K562 (cell line): ENCODE data around the gene GJC2. TPM values are rescaled to one million over a fixed set of nuclear protein-coding genes. Genes with fewer than 3 reads are reported as not detected.

Experiments used
- E2F5 ChIP-seq: sonication (generic); formaldehyde crosslinking; IDR thresholded peaks from 2 replicates; pipeline ENCODE4 v1.8.0; 2022; ENCODE audit warnings: mild to moderate bottlenecking, missing genetic modification reagents
- MCM5 ChIP-seq: fragments of 450-650 bp; IDR thresholded peaks from 2 replicates; pipeline ENCODE4 v1.6.1; 2016; ENCODE audit warnings: low read depth
- RBM39 ChIP-seq: fragments of 200-400 bp; formaldehyde crosslinking; optimal IDR thresholded peaks from 2 replicates; pipeline ENCODE3; 2018; ENCODE audit warnings: low read depth, low read length
- REST ChIP-seq, 2 experiments: fragments of 450-650 bp; formaldehyde crosslinking in 1 of 2; IDR thresholded peaks; 2 replicates each; pipeline versions ENCODE4 v1.4.0 to v1.6.1; 2014 to 2020; ENCODE audit warnings: mild to moderate bottlenecking in 2 of 2, borderline replicate concordance in 1 of 2, low read depth in 1 of 2
- ZNF318 ChIP-seq, 2 experiments: fragments of 450-650 bp; IDR thresholded peaks; 2 replicates each; pipeline ENCODE4 v1.6.1; 2016; ENCODE audit warnings: mild to moderate bottlenecking in 2 of 2, borderline replicate concordance in 1 of 2, low read depth in 1 of 2, moderate library complexity in 1 of 2
- ZNF76 ChIP-seq: fragments of 250-450 bp; sonication (Bioruptor Pico); IDR thresholded peaks from 2 replicates; pipeline ENCODE4 v1.4.0; 2020; ENCODE audit warnings: mild to moderate bottlenecking, moderate library complexity, borderline replicate concordance
- polyA plus RNA-seq, 8 experiments: library from polyadenylated mRNA; depleted of rRNA in 4 of 8; stranded (reverse) in 5 of 8; unstranded in 3 of 8; fragments of >200 nt; fragmentation: Nextera tagmentation in 2 of 8; fragmentation: Illumina TruSeq in 1 of 8; extraction: Ambion mirVana in 2 of 8; extraction: Trizol in 1 of 8; gene quantifications; 2 replicates each; pipeline versions ENCODE4 v1.2.1 to v1.2.3, GENCODE V29; 2011 to 2014; ENCODE audit warnings: inconsistent platforms in 1 of 8, missing spikeins in 1 of 8
- total RNA-seq, 7 experiments: library from RNA; depleted of rRNA in 6 of 7; stranded (reverse); fragments of >200 nt in 6 of 7; fragmentation: Illumina TruSeq in 2 of 7; extraction: Trizol in 2 of 7; gene quantifications; 2 replicates each; pipeline versions ENCODE4 v1.2.1 to v1.2.3, GENCODE V29; 2011 to 2021; ENCODE audit warnings: low replicate concordance in 1 of 7

Gene GJC2
- total and polyA plus RNA-seq, 9 of the 15 experiments (the other 6 are each of a cell fraction or from before 2014, with no cell fraction given): 0.03 to 0.62 (median 0.11) TPM; not detected in 2

GRCh38 chr1:228108055-228108690, 41.6 kb upstream of the GJC2 start (continued):
- TF ChIP-seq REST (IDR thresholded peaks at IDR 0.05; ENCODE audit: borderline replicate concordance): no peak
- no peak for TF ChIP-seq REST (CRISPR knock-in tag; IDR thresholded peaks at IDR 0.05; ENCODE audit: low read depth)
- no peak for TF ChIP-seq ZNF76 (CRISPR knock-in tag)
- TF ChIP-seq RBM39: no peak
- TF ChIP-seq E2F5 (CRISPR knock-in tag): 0 out of 2 replicates have a peak, but pooled peaks have one; percentile 10
- TF ChIP-seq ZNF318 (IDR thresholded peaks at IDR 0.05; ENCODE audit: borderline replicate concordance in 1 of 2, low read depth in 1 of 2): no peak
- no peak for TF ChIP-seq MCM5
